ENCODE measurements around the gene SEMA6C.

The SEMA6C gene

GRCh38 chr1:151158751-151159251 lies 12.4 kb upstream of the SEMA6C start:
- no peak for DNase-seq

DNA sequence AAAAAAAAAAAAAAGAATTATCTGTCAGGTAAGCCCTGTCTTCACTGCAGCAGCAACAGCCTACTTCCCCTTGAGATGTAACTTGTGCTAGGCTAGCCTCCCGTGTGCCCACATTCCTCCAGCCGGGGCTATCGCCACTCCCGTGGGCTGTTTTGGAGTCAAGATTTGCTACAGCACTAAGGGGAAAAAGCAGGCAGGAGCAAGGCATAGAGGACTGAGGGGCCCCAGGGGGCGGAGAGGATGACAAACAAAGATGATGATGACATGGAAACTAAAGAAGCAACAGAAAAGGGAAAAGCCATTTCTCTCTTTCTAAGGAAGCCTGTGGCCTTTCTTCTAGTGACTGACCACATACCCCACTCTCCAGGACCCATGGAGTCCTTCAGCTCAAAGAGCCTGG lies 11.9 kb upstream of the SEMA6C start:
- DNase-seq, result no peak

- DNase-seq, result no peak
Measured at GRCh38 chr1:151157067-151157531, 10.7 kb upstream of the SEMA6C start.

DNA sequence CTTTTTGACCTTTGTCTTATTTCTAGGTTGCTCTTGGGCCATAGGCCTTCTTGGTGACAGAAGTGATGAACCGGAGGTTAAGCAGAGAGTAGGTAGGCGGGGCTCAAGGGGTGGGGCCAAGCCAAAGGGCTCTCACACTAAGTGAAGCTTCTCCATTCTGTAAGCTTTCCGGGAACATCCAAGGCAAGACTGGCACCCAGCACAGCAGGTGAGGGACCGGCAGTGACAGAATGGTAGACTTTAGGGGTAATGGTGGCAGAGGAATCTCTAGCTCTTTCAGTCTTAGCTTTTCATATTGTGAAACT lies 10.0 kb upstream of the SEMA6C start, which contains the start of gene TNFAIP8L2:
Gene TNFAIP8L2 (plus strand): TSS at position 135 of the 305 bp plus-strand sequence. CDS start 2,049 bp downstream, outside the sequence.
- no peak for DNase-seq

DNA sequence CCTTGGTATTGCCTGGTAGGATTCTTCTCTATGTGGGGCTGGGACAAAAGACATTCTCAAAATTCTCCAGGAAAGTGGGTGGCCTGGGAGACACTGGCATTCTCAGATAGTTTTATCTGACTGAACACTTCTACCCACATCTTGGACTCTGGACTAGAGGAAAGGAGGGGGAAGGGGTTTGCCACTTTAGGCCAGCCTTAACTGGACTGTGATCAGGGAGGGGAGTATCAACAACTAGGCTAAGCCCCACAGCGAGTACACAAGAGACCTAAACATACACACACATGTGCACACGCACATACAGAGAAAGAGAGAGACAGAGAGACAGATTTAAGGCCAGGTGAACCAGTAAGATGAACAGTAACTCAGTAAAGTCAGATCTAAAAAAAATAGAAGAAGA lies 1.2 kb upstream of the SEMA6C start:
- DNase-seq, result no peak

DNA sequence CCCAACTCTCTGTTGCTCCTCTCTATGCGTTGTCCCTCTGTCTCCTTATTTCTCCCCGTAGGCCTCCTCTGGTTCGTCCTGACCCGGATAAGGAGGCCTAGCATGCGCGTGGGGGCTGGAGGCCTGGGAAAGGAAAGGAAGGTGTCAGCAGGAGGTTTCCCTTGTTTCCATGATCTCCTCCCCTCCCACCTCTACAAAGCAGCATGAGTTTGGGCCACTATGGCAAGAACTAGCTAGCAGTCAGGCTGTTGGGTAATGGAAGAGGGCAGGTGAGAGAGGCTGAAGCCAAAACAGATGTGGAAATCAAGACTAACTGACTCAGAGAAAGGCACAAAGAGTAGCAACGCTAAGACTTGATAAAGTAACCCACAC lies 687 bp upstream of the SEMA6C start:
- peak; percentile 67 for DNase-seq

DNA sequence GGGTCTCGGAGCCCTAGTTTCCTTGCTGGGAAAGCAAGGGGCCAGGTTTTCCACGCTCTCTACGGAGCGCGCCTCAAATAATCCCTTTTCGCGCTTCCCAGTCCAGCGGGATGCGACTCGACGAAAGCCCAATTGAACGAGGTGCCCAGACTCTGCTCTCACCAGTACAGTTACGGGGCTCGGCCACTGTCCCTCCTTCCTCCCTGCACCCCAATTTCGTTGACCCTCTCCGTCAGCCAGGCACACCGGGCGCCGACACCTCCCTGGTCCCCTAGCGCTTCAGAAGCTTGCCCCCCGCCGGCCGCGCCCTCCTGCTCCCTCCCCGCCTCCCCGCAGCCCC lies 389 bp downstream of the SEMA6C start:
- DNase-seq, result peak; percentile 66

DNA sequence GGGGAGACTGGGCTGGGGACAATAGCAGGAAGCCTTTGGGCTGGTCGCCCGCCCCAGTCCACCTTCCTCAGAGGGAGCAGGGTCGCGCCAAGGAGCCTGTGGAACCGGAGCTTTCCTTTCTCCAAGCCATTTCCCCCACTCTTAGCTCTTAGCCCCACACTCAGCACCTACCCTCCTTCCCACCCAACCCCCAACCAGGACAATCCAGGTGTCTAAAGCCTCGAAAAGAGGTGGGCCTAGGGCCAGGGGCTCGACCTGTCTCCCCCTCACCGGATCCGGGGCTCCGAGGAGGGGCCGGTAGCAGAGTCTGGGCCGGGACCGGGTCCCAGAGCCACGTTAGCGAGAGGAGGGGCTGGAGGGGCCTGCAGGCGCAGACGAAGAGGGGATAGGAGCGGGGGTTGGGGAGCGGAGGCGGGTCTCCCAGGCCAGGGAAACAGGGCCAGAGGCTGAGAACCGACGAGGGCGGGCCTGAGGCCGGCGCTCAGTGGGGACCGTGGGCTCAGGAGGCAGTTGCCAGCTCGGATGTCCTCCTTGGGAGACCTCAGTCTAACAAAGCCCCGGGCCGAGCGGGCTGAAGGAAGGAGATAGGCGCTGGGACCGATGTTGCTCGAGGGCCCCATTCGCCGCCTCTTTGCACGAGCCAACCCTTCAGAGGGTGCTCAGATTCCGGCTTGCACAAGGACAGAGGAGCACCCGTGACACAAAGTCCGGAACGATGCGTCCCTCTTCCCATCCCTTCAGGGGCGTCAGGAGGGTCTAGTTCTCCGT lies 943 bp downstream of the SEMA6C start:
- DNase-seq, result peak; percentile 66

DNA sequence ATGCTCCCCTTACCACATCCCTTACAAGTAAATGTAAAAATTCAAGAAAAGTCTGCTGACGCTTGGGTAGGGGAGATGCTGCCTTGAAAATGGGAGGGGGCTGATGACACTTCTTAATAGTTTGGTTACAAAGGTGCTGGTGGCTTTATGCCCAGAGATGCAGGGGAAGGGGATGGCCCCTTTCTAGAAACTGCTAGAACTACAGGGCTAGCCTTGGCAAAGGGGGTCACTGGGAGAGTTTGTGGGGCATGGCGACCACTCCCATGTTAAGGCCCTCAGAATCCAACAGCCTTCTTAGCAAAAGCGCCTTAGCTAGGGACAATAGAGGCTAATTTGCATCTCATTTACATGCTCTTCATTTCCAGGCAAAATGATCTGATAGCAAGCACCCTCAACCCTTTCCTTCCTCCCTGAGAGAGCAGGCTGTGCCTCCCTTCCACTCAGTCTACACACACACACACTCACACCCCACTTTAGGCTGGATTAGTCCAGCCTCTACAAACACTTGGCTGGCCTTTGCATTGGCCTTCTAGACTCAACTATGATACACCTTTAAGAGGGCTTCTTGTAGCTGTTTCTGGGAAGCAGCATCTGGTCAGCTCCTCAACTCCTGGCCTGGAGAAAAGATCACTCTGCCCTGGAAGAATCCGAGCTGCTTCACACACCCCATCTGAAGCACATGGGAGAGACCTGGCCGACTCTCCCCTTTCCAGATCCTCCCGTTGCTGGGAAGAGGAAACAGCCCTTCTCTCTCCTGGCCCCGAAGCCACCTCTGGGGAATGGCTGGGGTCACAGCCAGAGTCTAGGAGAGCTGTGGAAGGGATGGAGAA lies 1.7 kb downstream of the SEMA6C start:
- DNase-seq, result peak; percentile 23

GRCh38 chr1:151143986-151144385 lies 2.4 kb downstream of the SEMA6C start:
- peak; percentile 57 for DNase-seq

DNA sequence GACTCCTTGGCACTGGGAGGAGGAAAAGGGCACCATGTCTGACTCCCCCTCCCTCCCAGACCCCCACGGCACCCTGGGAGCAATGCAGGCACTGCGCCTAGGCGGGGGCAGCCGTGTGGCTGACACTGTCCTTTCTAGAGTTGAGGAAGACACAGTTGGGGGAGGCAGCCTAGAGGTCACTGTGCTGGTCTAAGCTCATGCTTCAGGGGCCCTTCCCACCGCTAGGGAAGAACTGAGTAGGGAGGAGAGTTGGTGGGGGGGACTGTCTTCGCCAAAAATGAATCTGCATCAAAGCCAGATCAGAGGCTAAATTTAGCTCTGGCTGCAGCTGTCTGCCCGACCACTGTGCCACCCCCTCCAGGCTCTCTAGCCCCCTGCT lies 3.4 kb downstream of the SEMA6C start:
- no peak for DNase-seq

DNA sequence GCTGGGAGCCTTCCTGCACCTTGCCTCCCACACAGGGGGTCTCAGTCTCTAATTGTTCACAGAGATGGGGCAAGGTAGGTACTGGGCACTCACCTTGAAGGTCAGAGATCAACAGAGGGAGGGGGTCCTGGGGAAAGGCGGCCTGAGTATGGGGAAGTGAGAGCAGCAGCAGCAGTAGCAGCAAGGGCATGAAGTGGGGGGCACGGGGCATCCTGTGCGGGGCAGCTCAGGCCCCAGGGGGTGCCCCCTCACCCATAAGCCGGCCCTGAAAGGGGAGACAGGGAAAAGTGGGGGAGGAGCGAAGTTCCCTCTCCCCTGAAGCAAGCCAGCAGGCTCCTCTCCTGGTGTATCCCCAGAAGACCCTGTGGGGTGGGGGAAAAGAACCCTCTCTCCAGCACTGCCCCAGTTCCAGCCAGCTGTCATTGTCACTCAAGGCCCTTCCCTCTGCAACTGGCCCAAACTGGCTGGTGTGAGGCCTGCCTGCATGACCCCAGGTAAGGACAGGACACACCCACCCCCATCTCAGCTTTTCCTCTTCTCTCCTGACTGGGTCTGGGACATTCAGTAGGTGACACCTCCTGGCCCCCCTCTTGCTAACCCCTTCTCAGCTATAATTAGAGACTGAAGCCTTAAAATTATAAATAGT lies 3.9 kb downstream of the SEMA6C start:
- peak; percentile 21 for DNase-seq

- DNase-seq, result no peak
Measured at GRCh38 chr1:151137789-151138188, 8.6 kb downstream of the SEMA6C start.

DNA sequence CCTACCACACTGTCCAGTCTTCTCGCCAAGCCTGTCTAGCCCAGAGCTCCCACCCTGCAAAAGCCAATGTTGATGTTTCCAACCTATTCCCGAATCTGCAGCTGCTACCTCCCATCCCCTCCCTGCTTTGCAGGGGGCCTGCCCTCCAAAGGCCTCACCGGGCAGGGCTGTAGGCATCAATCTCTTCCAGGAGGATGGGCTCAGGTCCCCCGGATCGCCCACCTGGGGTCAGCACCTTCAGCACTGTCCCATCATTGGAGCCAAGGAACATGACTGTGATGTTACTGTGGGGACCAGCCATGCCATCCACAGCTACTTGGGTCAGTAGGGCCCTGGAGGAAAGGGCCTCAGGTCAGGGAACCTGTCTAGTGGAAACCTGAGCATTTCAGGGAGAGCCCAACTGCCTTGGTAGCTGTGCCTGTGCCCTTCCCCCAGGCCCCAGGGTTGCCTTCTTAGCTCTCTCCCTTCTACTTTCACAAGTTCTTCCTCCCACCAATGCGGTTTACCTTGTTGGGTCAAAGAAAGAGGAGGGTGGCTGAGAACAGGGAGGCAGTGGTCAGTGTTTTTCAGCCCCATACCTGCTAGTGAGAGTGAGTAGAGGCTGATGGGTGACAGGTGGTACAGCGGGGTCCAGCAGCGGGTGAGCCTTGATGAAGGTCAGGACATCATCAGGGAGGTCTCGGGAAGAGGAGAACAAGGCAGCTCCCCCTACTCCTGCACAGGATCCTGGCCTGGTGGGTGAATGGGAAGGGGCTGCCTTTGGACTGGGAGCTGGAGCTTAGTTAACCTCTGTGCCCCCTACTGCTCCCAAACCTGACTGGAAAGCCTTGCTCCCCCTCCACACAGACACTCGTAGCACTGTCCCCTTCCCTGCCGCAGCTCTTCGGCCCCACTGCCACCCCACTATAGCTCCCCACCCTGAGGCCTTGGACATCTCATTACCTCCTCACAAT lies 10.7 kb downstream of the SEMA6C start:
- DNase-seq, result no peak

DNA sequence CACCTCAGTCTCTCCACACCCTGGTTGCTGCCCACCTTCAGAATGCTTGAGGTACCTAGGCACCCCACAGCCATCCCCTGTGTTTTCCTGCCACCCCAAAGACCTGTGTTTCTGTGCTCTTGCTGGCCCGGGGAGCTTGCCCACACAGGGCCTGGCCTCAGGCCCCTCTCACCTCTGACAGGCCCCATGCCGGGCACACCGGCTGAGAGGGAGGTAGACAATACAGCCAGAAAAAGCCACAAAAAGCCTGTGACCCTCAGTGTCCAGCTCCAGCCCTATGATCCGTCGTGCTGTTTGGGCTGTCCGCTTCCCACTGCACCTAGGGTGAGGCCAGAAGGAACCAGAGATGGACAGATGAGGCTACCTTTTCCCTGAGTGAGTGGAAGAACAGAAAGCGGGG lies 11.4 kb downstream of the SEMA6C start:
- no peak for DNase-seq

DNA sequence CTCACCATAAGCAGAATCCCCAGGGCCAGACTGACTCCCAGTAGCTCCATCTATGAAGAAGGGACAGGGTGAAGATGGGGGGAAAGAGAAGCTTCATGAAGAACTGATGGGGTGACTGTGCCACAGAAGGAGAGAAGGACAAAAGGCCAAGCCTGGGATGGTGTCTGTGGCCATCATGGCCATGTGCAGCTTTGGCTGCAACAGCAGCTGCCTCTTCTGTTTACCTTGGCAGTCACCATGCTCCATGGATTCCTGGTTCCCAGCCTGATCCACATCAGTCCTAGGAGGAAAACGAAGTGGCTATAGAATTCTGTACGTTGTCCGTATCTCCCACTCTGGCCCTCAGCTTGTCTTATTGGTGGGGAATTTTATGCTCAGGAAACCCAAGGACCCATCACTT lies 12.0 kb downstream of the SEMA6C start:
- peak; percentile 16 for DNase-seq

- no peak for DNase-seq
Measured at GRCh38 chr1:151133018-151133806, 13.2 kb downstream of the SEMA6C start.

- DNase-seq, result no peak
Measured at GRCh38 chr1:151132335-151133017, 14.0 kb downstream of the SEMA6C start.

- DNase-seq, result no peak
Measured at GRCh38 chr1:151131701-151132334, 14.6 kb downstream of the SEMA6C start.

DNA sequence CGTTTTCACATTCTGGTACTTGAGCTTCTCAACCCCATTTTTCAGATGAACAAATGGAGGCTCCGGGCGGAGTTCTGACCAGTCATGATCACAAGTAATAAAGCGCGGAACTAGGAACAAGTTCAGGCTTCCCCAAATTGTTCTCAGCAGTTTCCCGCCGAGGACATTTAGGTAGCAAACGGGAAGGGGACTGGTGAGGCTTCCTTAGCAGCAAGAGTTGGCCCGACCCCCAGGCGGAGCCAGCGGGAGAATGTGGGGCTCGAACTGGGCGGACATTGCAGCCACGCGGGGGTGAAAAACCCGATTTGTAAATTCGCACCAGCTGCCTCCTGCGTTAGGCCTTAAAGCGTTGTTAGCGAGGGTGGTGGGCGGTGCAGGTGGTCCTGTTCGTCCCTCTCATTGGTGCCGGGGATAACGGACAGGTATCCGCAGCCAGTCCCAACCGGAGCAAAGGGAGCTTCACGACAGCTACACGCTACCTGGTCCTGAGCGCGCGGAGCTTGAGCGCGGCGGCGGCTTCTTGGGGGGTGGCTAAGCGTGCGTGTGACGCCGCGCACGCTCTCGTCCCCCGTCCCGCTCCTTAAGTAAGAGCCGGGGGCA lies 15.3 kb downstream of the SEMA6C start:
- DNase-seq, result peak; percentile 66
